Fibroblast of upper back skin (primary cell): ENCODE measurements around the gene ZNF660.
"Not testable (repeated sequence)": the region's sequence is repeated elsewhere in the genome, so short reads cannot be mapped to it uniquely, and the experiment has no call there.

Experiments
- DNase-seq: peaks from one replicate; pipeline ENCODE4 v3.0.0-alpha.2; 2013

ZNF660 gene

DNA sequence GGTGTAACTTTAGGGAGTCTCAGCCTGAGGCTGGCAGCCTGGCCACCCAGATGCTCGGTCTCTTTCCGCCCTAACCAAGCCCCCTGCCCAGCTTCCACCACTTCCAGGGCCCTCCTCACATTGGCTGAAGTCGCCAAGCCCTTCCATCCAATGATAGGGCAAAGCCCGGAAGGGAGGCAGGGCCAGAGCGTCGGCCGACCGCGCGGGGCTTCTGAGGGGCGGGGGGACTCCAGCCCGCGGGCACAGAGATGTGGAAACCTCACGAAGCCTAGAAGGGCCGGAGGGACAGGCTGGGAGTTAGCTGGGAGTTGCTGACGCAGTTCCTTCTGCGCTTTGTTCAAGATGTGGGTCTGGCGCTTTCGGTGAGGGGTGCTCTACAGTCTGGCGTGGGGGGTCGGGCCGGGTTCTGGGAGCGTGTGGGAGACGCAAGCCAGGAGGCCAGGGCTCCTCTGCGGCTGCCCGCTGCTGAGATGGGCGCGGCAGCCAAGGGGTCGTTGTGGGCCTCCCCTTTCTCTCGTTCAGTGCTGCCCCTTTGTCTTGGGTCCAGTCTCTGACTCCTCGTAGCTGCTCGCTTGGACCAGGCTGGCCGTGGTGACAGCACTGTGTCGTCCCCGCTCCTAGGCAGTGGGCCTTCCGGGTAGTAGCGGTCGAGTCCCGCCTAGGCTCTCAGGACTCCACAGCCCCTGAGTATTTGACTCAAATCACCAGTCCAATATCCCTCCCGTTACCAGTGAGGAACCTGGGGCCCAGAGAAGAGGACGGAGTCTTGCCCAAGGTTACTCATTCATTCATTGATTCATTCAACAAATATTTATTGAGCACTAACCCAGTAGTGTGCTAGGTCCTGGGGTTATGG, at the start of gene ZNF660:
Gene ZNF660 (plus strand): TSS at position 319 of the 856 bp plus-strand sequence. CDS start 9,230 bp downstream, outside the sequence.
- peak; percentile 82 for DNase-seq

DNA sequence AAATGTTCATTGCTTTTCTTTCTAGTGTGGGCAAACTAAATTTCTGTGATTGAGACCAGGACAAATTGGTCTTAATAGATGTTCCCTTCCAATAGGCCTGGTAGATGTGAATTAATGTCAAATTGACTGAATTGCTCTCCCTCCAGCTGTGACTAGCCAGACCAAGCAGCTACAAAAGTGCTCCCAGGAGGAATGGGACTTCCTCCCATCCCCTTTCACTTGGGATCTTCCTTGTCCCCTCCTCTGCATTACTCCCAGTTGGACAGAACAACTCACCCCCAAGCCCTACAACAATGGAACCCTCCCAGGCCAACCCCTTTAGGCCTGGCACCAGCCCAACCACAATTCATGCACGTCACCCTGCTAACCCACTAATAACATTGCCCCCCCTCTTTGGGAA, 49.4 kb upstream of the ZNF660 start:
- DNase-seq, result no peak

DNA sequence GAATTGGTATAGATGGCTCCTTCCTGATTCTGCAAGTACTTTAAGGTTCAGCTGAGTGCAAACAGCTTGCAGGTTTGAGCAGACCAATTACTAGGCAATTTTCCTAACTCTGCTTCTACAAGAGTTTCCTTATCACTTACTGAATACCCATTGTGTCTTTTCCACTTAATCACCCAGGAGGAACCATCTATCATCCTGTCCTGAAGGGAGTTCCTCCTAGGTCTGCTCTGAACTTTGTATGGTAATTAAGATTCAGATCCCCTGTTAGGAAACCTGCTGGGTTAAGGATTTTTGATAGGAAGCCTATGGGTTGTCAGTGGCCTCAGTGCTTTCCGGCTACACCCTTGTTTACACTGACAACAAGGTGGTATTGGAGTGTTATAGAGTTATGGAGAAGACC, 40.0 kb upstream of the ZNF660 start:
- DNase-seq, result not testable (repeated sequence)

DNA sequence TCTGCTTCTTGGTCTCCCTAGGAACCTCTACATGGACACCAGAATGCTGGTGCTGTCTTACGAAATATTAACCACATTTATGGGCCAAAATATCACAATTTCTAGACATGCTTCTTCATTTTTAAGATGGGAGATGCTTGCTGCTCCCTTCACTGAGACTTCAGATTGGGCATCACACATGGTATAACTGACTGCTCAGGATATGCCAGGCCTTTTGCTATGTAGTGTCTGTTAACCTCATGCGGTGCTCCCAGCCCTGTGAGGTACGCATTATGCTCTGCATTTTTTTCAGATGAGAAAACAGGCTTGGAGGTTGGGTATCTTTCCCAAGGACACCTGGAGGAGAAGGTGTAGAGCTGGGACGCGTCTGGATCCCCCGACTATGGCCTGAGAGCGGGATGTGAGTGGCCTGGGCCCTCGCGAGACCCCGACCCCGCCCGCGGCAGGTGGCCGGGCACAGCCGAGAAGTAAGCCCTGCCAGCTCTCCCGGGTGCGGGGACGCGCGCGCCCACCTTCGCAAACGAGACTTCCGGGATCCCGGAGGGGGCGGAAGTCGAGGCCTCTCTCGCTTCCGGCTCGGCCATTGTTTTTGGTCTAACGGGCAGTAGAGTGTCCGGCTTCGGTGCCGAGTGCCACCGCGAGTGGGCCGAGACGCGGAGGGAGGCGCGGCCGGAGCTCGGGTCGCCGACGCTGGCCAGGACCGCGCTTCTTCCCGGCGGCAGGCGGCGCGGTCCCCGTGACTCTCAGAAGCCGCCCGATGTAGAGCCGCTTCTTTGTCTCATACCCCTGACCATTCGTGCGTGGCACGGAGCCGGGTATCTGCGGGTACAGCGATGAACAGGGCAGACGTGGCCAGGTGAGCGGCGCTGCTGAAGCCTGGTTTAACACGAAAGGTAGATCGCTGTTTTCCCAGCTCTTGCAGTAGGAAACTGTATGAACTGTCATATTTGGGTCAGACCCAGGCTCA, 29.9 kb upstream of the ZNF660 start, which contains the start of gene ZKSCAN7:
Gene ZKSCAN7 (plus strand): TSS at position 568 of the 967 bp plus-strand sequence. CDS start 1,855 bp downstream, outside the sequence.
- peak; percentile 55 for DNase-seq

GRCh38 chr3:44555723-44556122, 29.0 kb upstream of the ZNF660 start:
- peak; percentile 5 for DNase-seq

DNA sequence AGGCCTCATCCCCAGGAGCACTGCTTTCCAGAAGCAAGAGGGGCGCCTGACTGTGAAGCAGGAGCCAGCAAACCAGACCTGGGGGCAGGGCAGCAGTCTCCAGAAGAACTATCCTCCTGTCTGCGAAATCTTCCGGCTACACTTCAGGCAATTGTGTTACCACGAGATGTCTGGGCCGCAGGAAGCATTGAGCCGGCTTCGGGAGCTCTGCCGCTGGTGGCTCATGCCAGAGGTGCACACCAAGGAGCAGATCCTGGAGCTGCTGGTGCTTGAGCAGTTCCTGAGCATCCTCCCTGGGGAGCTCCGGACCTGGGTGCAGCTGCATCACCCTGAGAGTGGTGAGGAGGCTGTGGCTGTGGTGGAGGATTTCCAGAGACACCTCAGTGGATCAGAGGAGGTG, 27.7 kb upstream of the ZNF660 start:
- no peak for DNase-seq

GRCh38 chr3:44561076-44561475, 23.7 kb upstream of the ZNF660 start:
- no peak for DNase-seq

DNA sequence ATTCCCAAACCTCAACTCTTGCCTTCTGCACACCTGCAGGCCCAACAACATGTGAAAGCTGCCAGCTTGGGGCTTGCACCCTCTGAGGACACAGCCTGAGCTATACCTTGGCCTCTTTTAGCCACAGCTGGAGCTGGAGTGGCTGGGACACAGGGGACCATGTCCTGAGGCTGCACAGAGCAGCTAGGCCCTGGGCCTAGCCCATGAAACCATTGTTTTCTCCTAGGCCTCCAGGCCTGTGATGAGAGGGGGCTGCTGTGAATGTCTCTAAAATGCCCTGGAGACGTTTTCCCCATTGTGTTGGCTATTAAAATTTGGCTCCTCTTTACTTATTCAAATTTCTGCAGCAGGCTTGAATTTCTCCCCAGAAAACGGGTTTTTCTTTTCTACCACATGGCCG, 22.6 kb upstream of the ZNF660 start:
- DNase-seq, result no peak

GRCh38 chr3:44568561-44568960, 16.2 kb upstream of the ZNF660 start:
- no peak for DNase-seq

- DNase-seq, result no peak
Observed at GRCh38 chr3:44571024-44571423, 13.7 kb upstream of the ZNF660 start.

DNA sequence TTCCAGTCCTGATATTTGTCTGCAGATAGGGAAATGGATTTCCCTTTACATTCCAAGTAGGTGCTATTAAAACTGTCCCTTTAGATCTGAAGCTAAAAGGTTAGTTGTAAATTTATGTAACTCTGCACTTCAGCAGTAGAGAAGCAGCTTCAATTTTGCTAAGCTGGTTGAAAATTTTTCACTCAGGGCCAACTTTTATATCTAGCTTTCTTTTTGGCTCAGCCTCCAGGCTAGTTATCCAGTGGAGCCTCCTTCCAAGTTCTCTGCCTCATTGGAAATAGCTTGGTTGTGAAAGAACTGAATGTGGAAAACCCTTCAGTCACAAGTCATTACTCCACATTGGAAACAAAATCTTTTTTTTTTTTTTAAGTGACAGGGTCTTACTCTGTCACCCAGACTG, 8.2 kb upstream of the ZNF660 start:
- DNase-seq, result no peak

GRCh38 chr3:44577354-44577952, 7.3 kb upstream of the ZNF660 start:
- DNase-seq, result not testable (repeated sequence)

GRCh38 chr3:44578316-44578715, 6.4 kb upstream of the ZNF660 start:
- not testable (repeated sequence) for DNase-seq

GRCh38 chr3:44578924-44579515, 5.7 kb upstream of the ZNF660 start:
- not testable (repeated sequence) for DNase-seq

DNA sequence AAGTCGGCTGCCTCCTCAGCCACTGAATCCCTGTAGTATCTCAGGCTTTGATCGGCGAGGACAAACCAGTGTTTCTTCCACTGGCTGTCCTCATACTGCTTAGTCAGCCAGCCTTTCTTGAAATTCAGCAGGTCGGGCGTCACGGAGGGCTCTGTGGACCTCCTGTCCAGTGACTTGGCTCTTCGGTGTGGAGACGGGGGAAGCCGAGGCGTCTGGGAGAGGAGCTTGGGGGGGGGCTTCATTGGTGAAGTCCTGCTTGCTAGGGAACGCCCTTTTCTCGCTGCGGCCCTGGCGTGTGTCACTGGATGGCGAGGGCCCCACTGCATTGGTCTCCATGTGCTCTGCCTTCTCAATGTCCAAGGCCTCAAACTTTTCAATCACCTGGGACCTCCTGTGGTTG, 5.0 kb upstream of the ZNF660 start:
- not testable (repeated sequence) for DNase-seq

- not testable (repeated sequence) for DNase-seq
Observed at GRCh38 chr3:44580971-44581370, 3.8 kb upstream of the ZNF660 start.

DNA sequence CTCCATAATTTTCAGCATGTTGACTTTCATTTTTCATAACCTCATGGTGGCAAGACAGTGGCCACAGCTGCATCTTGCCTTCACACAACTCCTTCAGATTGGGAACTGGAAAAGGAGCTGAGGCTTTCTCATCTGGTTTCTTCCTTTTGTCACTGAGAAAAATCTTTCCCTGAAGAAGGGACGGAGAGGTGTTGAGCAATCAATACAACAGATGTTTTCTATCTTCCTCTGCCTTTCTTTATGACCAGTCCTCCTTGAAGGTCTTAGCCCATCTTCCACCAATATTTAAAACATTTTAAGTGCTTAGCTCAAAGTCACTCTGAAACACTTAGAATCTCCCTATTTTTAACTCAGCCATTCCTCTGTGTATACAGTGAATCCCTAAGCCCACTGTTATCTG, 11.9 kb downstream of the ZNF660 start:
- no peak for DNase-seq

GRCh38 chr3:44601749-44602148, 17.0 kb downstream of the ZNF660 start:
- no peak for DNase-seq

GRCh38 chr3:44612678-44613077, 27.9 kb downstream of the ZNF660 start:
- no peak for DNase-seq

DNA sequence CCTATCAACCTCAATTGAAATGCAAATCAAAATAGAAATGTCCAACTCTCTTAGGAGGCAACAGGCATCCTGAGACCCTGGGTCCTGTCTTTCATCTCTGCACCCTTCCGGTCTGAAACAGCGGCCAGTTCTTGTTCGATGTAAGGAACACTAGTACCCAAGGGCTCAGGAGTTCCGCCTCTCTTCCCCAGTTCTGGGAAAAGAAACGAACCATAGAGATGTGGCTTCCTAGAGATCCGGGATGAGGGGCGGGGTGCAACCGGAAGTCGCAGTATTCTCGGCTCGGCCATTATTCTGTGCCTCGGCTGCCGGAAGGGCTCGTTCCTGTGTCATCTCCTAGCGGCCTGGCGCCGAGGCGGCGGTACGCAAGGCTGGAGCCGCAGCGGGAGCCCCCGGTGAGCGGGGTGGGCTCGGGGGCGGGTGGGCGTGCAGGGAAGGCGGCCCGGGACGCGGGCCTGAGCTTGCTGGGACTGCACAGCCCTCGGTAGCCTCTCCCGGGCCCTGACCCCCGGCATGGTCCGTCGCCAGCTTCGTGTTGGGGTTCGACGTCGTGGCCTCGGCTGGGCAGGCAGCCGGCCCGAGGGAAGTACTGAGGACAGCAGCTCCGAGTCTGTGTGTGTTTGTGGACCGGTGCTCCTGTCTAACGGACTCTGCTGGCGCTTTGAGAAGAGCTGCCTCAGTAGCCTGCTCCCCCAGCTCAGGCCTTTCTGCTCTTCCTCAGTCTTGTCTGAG, 40.2 kb downstream of the ZNF660 start, which contains the start of gene ZNF197:
Gene ZNF197 (plus strand): TSS at position 288 of the 732 bp plus-strand sequence. CDS start 4,119 bp downstream, outside the sequence.
- peak; percentile 91 for DNase-seq

DNA sequence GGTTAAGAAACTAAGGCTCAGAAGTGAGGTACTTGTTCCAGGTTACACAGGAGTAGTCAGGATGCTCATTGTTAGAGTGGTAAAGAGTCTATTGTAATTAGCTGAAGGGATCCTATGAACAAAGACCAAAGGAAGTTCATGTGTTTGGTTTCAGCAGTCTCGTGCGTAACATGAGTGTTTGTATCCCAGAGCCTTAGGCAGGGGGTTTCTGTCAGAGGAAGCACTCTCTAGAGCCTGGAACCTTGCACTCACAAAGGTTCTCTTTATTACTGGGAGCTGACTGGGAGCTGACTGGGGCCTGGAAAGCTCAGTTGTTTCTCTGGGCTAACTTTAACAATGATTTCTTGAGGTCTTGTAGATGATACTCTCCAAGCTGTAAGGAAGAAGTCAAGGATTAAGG, 44.0 kb downstream of the ZNF660 start:
- no peak for DNase-seq

DNA sequence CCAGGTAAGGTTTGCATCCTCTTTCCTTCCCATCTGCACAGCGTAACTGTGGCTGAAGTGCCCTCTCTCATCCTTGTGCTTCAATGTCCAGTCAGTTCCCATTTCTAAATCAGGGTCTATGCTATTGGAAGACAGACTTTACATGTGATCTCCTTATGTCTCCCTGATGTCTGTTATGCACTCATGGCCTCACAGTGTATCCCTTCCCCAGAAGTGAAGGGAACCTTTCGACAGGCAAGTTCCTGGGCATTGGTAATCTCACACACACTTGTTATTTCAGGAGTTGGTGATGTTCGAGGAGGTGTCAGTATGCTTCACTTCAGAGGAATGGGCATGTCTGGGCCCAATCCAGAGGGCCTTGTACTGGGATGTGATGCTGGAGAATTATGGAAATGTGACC, 47.4 kb downstream of the ZNF660 start:
- DNase-seq, result no peak
